ENCODE results near the gene SLIT3. TPM values are rescaled to one million over a fixed set of nuclear protein-coding genes. Genes with fewer than 3 reads are reported as not detected.

The SLIT3 gene
- total RNA-seq, 2 experiments from 2014 or later = not detected

- Mint-ChIP-seq H3K9me3 (no peaks in the 10 kb centered on the region), H3K27ac (no peak overlapping the region), H3K4me1 (ENCODE audit: low read depth) (no peaks in the 10 kb centered on the region), H3K27me3 (no peaks in the 10 kb centered on the region), H3K36me3 (ENCODE audit: low read depth) (no peaks in the 10 kb centered on the region), H3K4me3 (no peak overlapping the region)
- Histone ChIP-seq H3K27me3 (ENCODE audit: control insufficient read depth in 1 of 2, insufficient read depth in 2 of 2, low read length in 2 of 2) (peaks cover 0 to 3% of the 10 kb centered on the region in 2 experiments), H3K9me3 (ENCODE audit: control insufficient read depth in 1 of 2, insufficient read depth in 1 of 2, low read length in 2 of 2) (no peaks in the 10 kb centered on the region), H3K4me1 (ENCODE audit: insufficient read depth, low read length) (no peaks in the 10 kb centered on the region), H3K27ac (ENCODE audit: low read depth in 1 of 2, low read length in 2 of 2) (no peak overlapping the region), H3K4me3 (ENCODE audit: low read length) (no peak overlapping the region), H3K36me3 (ENCODE audit: insufficient read depth, low read length) (no peaks in the 10 kb centered on the region)
- ATAC-seq (ENCODE audit: poor library complexity) (no peak), DNase-seq (no peak)
- ChIA-PET CTCF (no interaction called here), POLR2A (no interaction called here)
- TF ChIP-seq, protein P1, sequence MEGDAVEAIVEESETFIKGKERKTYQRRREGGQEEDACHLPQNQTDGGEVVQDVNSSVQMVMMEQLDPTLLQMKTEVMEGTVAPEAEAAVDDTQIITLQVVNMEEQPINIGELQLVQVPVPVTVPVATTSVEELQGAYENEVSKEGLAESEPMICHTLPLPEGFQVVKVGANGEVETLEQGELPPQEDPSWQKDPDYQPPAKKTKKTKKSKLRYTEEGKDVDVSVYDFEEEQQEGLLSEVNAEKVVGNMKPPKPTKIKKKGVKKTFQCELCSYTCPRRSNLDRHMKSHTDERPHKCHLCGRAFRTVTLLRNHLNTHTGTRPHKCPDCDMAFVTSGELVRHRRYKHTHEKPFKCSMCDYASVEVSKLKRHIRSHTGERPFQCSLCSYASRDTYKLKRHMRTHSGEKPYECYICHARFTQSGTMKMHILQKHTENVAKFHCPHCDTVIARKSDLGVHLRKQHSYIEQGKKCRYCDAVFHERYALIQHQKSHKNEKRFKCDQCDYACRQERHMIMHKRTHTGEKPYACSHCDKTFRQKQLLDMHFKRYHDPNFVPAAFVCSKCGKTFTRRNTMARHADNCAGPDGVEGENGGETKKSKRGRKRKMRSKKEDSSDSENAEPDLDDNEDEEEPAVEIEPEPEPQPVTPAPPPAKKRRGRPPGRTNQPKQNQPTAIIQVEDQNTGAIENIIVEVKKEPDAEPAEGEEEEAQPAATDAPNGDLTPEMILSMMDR (IDR thresholded peaks at IDR 0.05) = no peak
- intact Hi-C loops (cut with DNase I, micrococcal nuclease) = no loop called here
These were observed 179.1 kb downstream of the SLIT3 start for GRCh38 chr5:169121630-169122420.

DNA sequence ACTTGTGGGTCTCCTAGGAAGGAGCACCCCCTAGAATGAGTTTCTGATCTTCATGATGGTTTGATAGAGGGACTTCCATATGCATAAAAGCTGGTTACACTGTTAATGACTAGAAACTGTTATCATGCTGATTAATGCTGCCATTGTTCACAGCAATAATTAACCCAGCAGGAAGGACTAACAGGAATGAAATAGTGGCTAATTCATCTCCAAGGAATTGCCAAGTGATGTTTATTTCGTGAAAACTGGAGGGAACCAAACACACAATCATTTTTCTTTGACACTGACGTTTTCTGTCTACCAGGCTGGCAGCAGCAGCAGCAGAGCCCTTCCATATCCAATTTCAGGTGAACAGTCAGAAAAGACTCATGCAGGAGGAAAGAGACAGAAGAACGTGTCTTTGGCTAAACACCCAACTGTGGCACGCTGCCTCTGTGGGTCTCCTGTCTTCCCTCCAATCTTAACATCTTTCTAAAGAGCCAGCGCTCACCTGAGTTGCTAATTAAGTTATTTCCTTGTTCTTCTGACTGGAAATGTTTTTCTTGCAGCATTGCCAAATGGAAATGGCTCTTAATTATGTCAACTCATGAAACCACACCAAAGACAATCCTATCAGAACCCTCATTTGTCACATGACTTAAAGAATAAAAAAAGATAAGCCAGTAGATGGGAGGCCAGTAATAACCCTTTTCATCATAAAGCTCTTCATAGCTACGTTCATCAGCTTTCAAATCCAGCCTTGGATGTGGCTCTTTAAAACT lies 181.5 kb downstream of the SLIT3 start:
- TF ChIP-seq, protein P1 (IDR thresholded peaks at IDR 0.05) = no peak
- DNase-seq = no peak
- Mint-ChIP-seq H3K9me3 (no peaks in the 10 kb centered on the region), H3K36me3 (ENCODE audit: low read depth) (no peaks in the 10 kb centered on the region), H3K4me3 (no peak overlapping the region), H3K27ac (no peak overlapping the region), H3K4me1 (ENCODE audit: low read depth) (no peaks in the 10 kb centered on the region), H3K27me3 (no peaks in the 10 kb centered on the region)
- no peaks in the 10 kb centered on the region for H3K36me3 ChIP-seq (ENCODE audit: insufficient read depth, low read length)
- H3K9me3 ChIP-seq (ENCODE audit: control insufficient read depth in 1 of 2, insufficient read depth in 1 of 2, low read length in 2 of 2) = no peaks in the 10 kb centered on the region
- intact Hi-C loops (cut with DNase I, micrococcal nuclease) = no loop called here
- H3K4me1 ChIP-seq (ENCODE audit: insufficient read depth, low read length) = no peaks in the 10 kb centered on the region
- H3K4me3 ChIP-seq (ENCODE audit: low read length) = no peak overlapping the region
- ChIA-PET CTCF (no interaction called here), POLR2A (no interaction called here)
- H3K27me3 ChIP-seq (ENCODE audit: control insufficient read depth in 1 of 2, insufficient read depth in 2 of 2, low read length in 2 of 2) = peaks cover 0 to 3% of the 10 kb centered on the region in 2 experiments
- H3K27ac ChIP-seq (ENCODE audit: low read depth in 1 of 2, low read length in 2 of 2) = no peak overlapping the region
- ATAC-seq (ENCODE audit: poor library complexity) = no peak

DNA sequence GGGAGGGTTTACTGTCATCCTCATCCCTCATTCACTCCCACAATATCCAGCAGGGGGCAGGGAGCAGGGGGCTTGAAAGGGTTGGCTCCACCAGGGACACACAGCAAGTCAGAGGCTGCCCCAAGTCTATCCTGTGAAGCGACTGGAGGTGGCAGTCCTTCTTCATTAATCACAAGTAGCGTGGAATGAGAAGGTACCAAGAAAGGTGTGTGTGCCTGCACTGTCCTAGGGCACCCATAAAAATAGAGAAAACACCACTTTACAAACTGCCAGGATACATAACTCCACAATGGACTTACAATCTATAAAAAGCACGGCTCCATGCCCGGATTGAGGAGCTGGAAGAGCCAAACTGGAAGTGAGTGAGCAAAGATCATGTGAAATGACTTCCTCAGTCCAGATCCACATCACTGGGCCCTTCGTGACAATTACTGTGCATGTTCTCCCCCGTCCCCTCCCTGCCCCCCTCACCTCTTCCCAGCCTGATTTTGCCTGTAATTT lies 183.9 kb downstream of the SLIT3 start:
- ChIA-PET POLR2A (no interaction called here), CTCF (no interaction called here)
- H3K4me3 ChIP-seq (ENCODE audit: low read length) = no peak overlapping the region
- Mint-ChIP-seq H3K9me3 (no peaks in the 10 kb centered on the region), H3K36me3 (ENCODE audit: low read depth) (no peaks in the 10 kb centered on the region), H3K4me3 (no peak overlapping the region), H3K4me1 (ENCODE audit: low read depth) (no peaks in the 10 kb centered on the region), H3K27me3 (no peaks in the 10 kb centered on the region), H3K27ac (no peak overlapping the region)
- H3K9me3 ChIP-seq (ENCODE audit: control insufficient read depth in 1 of 2, insufficient read depth in 1 of 2, low read length in 2 of 2) = no peaks in the 10 kb centered on the region
- DNase-seq (no peak), ATAC-seq (ENCODE audit: poor library complexity) (no peak)
- intact Hi-C loops (cut with DNase I, micrococcal nuclease) = no loop called here
- no peaks in the 10 kb centered on the region for H3K4me1 ChIP-seq (ENCODE audit: insufficient read depth, low read length)
- no peak overlapping the region for H3K27ac ChIP-seq (ENCODE audit: low read depth in 1 of 2, low read length in 2 of 2)
- peaks cover 0 to 3% of the 10 kb centered on the region in 2 experiments for H3K27me3 ChIP-seq (ENCODE audit: control insufficient read depth in 1 of 2, insufficient read depth in 2 of 2, low read length in 2 of 2)
- TF ChIP-seq, protein P1 (IDR thresholded peaks at IDR 0.05) = no peak
- H3K36me3 ChIP-seq (ENCODE audit: insufficient read depth, low read length) = no peaks in the 10 kb centered on the region
